CD4-positive, alpha-beta T cell treated with Interleukin-12 subunit alpha and Interleukin-12 subunit beta, for 1 hour (primary cell): ENCODE results near the gene CEACAM4.

Experiments
- DNase-seq: peaks from one replicate; pipeline ENCODE4 v3.0.0-alpha.2; 2020

The CEACAM4 gene

GRCh38 chr19:41626877-41627276 lies at the start of gene CEACAM4:
Gene CEACAM4 (minus strand): TSS chr19:41627074. CDS start chr19:41626963, 111 bp downstream.
- DNase-seq: peak; percentile 5

GRCh38 chr19:41671486-41671885 lies 44.6 kb upstream of the CEACAM4 start:
- no peak for DNase-seq

GRCh38 chr19:41670755-41671154 lies 43.9 kb upstream of the CEACAM4 start:
- DNase-seq: no peak

GRCh38 chr19:41668315-41668714 lies 41.4 kb upstream of the CEACAM4 start:
- no peak for DNase-seq

DNA sequence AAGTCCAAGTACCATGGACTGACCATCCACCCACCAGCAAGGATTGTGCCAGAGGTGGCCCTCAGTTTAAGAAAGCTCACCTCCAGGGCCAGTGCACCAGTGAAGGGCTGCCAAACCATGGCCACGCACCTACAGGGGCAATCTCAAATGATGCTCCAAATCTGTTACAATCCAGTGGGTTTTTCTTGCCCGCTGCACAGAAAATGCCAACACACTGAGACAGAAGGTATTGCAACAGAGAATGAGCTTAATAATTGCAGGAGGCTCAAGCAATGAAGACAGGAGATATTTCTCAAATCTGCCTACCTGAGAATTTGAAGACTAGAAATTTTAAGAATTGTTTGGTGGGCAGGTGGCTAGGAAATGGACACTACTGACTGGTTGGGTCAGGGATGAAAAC lies 39.2 kb upstream of the CEACAM4 start:
- no peak for DNase-seq

- peak; percentile 4 for DNase-seq
Measured at GRCh38 chr19:41657157-41657556, 30.3 kb upstream of the CEACAM4 start.

GRCh38 chr19:41656756-41657155 lies 29.9 kb upstream of the CEACAM4 start:
- DNase-seq: peak; percentile 30

- no peak for DNase-seq
Measured at GRCh38 chr19:41652250-41652649, 25.4 kb upstream of the CEACAM4 start.

DNA sequence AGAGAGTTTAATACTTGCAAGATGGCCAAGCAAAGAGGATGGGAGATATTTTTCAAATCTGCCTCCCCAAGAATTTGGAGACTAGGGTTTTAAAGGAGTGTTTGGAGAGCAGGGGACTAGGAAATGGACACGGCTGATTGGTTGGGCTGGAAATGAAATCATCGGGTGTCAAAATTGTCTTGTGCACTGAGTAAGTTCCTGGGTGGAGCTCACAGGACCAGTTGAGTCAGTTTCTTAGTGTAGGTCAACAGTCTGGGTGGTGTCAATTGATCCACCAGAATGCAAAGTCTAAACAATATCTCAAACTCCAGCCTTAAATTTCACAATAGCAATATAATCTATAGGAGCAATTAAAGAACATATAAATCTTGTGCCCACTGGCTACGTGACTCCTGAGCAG lies 23.0 kb upstream of the CEACAM4 start:
- no peak for DNase-seq

DNA sequence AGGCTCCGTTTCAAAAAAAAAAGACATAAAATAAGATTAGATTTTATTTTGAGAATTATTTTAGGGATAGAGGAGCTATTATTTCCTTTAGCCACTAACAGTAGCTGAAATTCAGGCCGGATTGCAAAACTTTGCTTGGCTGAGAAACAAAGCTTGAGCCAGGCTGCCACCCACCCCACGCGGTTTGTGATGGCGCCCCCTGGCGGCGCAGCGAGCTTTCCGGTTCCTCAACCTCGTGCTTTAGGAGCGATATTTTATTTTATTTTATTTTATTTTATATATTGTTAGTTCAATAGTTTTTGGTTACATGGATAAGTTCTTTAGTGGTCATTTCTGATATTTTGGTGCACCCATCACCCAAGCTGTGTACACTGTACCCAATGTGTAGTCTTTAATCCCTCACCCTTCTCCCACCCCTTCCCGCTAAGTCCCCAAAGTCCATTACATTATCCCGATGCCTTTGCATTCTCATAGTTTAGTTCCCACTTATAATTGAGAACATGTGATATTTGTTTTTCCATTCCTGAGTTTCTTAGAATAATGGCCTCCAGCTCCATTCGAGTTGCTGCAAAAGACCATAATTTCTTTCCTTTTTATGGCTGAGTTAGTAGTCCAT lies 19.8 kb upstream of the CEACAM4 start:
- DNase-seq: peak; percentile 32

DNA sequence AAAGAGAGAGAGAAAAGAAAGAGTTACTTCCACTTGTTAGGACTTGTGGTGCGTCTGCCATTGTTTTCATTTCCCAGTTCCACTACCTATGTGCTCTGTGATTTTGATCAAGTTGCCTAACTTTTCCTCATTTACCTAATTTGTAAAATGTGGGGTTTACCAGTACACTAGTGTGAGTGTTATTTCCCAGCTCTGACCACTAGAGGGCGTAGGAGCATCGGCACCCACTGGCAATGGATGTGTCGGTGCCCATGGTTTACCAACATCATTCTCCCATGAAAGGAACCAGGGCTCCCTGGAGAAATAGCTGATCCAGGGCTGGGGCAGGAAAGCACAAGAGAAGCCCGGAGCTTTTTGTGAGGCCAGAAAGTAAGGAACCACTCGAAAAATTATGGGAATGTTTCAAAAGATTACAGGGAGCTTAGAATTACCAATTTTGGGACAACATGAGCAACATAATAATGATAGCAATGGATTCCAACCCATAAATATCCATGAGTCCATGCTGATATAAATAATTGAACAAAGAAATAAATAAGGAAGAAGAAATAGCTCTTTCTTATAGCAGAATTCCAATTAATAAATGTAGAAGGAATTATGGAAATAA lies 15.1 kb upstream of the CEACAM4 start:
- DNase-seq: peak; percentile 75

DNA sequence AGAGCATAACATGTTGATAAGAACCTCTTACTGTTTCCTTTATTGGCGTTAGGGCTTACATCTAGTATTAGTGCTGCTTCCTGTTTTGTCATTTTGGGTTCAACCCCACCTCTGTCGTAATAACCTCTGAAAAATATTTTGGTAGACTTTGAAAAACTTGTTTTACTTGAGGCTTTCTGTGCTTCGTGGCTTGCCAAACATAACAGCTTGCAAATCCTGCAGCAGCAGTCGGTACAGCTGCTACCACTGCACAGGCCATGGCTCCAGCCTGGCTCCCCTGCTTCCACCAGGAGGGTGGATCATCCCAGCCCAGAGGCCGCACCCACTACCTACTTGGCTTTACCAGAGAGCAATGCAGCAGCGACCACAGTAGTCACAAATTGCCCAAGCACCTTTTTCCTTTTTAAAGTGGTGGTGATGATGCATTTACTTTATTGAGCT lies 11.8 kb upstream of the CEACAM4 start:
- peak; percentile 12 for DNase-seq

DNA sequence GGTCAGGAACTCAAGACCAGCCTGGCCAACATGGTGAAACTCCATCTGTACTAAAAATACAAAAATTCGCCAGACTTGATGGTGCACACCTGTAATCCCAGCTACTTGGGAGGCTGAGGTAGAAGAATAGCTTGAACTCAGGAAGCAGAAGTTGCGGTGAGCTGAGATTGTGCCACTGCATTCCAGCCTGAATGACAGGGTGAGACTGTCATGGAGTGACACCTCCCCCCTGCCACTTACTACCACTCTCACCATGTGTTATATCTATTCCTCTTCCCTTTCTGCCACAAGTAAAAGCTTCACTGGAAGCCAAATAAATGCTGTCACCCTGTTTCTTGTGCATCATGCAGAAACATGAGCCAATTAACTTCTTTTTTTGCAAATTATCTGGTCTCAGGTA lies 10.6 kb upstream of the CEACAM4 start:
- DNase-seq: no peak

DNA sequence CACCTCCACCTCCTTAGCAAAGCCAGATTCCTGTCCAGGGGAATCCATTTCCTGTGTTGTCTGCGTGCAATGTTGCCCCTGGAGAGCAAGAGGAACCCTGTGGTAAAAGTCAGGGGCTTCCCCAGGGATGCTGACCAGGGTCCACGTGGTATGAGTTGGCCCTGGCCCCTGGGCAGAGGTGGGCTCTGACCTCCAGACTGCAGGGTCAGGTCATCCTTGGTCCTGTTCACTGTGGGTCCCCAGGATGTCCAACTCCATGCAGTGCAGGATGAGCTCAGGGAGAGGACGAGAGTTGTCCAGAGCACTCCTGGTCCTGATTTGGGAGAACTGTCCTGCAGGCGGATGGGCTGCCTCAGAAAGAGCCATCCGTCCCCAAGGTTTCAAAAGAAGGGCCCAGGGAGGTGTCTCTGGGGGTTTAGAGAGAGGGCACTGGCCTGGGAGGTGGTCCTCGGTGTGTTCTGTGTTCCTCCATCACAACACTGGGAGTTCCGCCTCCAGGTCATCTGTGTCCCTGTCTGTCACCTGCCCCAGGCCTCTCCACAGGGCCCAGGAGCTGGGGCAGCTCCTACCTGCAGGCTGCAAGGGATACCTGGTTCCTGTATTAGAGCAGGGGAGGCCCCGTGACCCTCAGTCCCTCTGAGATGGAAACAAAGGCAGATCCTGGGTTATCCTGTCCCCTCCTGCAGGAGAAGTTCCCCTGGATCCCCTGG lies 1.2 kb upstream of the CEACAM4 start:
- no peak for DNase-seq

DNA sequence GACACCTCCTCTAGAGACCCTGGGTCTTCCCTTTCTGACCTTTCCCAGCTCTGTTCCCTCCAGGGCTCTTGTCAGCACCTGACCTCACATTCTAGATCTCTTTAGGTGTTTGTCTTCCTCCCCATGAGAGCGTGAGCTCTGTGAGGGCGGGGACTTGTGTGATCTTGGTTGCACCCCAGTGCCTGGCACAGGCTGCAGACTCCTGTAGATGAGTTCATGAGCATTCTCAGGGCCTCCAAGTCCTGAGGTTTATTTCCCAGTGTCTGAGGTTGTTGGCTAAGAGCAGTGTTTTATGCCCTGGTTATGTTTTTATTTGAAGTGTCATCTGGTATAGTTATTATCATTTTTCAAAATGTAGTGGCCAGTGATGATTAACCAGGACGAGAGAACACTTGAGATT lies 596 bp downstream of the CEACAM4 start:
- DNase-seq: no peak

DNA sequence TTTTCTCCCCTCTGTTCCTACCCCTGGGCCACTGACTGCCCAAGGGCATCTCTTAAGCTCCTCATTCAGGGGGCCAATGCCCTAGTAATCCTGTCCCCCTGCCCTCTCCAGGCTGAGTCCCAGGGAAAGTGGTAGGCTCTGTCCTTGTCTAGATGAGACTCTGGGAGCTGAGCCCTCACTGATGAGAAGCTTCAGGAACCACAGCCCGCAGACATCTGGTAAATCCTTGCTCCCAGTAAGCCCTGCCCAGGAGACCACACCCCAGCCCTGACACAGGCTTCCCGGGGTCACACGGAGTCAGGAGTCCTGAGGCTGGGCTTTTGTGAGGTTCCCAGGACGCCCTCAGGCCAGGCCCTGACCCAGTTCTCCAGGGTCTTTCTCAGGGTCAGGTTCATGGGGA lies 1.9 kb downstream of the CEACAM4 start:
- DNase-seq: no peak

DNA sequence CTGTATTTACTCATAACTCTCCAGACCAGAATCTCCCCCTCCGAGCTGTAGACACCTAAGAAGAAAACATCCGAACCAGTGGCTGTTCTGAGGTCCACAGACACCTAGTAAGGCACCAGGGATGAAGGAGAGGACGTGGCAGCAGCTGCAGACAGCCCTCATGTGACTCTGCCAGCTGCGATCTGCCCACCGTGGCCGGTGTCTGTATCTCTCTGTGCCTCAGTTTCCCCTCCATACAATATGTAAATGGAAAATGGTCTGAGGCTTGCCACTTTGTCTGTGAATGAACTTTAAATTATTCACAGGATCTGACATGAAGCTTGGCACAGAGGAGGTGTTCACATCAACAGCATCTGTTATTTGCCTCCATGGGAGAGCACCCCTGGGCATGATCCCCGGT lies 2.4 kb downstream of the CEACAM4 start:
- no peak for DNase-seq

GRCh38 chr19:41623360-41623759 lies 3.5 kb downstream of the CEACAM4 start:
- DNase-seq: no peak

DNA sequence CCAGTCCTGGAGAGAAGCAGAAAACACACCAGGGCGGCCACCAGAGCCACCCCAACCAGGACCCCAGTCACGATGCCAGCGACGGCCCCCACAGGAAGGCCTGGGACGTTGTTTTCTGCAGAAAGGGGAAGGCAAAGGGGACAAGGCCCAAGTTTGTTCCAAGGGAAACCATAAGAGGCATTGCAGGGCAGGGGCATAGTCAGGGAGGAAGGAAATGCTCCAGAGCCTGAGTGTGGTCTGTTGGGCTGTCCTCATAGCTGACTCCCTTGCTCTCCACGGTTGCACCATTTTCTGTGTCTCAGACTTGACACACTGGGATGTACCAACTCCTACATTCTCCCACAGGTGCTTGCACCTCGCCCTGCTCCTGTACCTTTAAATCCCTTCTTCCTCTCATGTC lies 5.2 kb downstream of the CEACAM4 start:
- no peak for DNase-seq

- DNase-seq: no peak
Measured at GRCh38 chr19:41621226-41621625, 5.6 kb downstream of the CEACAM4 start.

DNA sequence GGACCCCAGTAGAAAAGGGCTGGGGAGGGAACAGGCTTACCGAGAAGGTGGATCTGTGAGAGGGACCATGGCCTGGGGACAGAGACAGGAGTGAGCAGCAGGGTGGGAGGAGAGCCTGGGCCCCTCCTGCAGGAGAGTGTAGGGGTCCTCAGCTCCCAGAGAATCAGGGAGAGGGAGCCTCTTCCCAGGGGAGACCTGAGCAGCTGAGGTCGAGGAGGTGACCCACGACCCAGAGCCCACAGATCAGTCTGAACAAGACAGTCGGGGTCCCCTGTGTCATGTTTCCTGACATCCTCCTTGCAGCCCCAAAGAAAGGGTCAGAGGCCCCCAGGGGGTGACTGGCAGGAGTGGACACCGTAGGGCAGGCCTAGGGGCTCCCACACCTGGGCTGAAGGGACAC lies 6.7 kb downstream of the CEACAM4 start:
- DNase-seq: no peak

GRCh38 chr19:41619018-41619556 lies 7.8 kb downstream of the CEACAM4 start:
- no peak for DNase-seq

- no peak for DNase-seq
Measured at GRCh38 chr19:41617941-41618730, 8.7 kb downstream of the CEACAM4 start.
